Stimulated activated effector memory CD8-positive, alpha-beta T cell treated with anti-CD3 and anti-CD28 coated beads, Interleukin-12 subunit alpha, Interleukin-12 subunit beta, amount 100 ng/mL, for 72 hours (primary cell): ENCODE results near the gene GTPBP6.
"Not testable (repeated sequence)": the region's sequence is repeated elsewhere in the genome, so short reads cannot be mapped to it uniquely, and the experiment has no call there.

ENCODE experiments used
- ATAC-seq: fragments of 150-1000 bp; cut with Tn5 transposase; 2 replicates; pipeline ENCODE4 v1.10.0; 2021
- DNase-seq, 2 donors: peaks; one replicate each; pipeline ENCODE4 v3.0.0; 2021 to 2022; ENCODE audit warnings: low spot score in 2 of 2
- H3K27ac Mint-ChIP-seq: one replicate; pipeline ENCODE4 v1.8.0; 2022; ENCODE audit warnings: mild to moderate bottlenecking, mixed read lengths
- H3K36me3 Mint-ChIP-seq: one replicate; pipeline ENCODE4 v1.8.0; 2022; ENCODE audit warnings: mild to moderate bottlenecking, mixed read lengths
- H3K4me1 Mint-ChIP-seq: one replicate; pipeline ENCODE4 v1.8.0; 2022; ENCODE audit warnings: mixed read lengths
- H3K4me3 Mint-ChIP-seq: one replicate; pipeline ENCODE4 v1.8.0; 2022; ENCODE audit warnings: mild to moderate bottlenecking, mixed read lengths
- H3K9me3 Mint-ChIP-seq: one replicate; pipeline ENCODE4 v1.8.0; 2022; ENCODE audit warnings: mixed read lengths

GTPBP6 gene

DNA sequence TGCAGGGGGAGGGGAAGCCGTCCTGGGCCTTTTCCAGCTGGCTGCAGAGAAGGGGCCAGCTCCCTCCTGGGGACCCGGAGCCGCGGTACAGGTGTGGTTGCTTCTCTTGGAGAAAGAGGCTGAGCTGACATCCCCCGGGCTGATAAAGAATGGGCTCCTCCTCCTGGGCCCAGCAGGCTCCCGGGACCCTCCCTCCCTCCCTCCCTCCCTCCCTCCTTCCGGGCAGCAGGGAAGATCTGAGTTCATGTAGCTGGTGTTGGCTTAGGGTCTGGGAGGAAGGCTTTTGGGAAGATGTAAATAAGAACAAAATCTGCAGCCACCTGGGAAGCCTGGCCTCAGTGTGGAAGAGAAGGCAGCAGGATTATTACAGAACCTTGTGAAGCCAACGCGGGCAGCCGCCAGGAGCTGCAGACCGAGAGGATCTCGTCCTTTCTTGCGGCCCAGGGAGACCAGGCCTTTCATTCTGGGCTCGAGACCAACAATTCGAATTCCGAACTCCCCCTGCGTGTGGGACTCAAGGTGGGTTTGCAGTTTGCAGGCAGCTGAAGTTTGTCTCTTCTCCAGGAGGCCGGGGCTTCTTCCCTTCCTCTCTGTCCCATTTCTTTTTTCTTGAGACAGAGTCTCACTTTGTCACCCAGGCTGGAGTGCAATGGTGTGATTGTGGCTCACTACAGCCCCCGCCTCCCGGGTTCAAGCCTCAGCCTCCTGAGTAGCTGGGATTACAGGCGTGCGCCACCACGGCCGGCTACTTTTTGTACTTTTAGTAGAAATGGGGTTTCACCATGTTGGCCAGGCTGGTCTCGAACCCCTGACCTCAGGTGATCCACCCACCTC is 37.2 kb downstream of the GTPBP6 start, which contains the start of gene PLCXD1:
Gene PLCXD1, plus strand, starts transcription at position 216 of the 834 bp plus-strand sequence. CDS start 2,807 bp downstream, outside the sequence.
- H3K4me3 Mint-ChIP-seq = peak within 1 kb of the TSS; percentile 75
- ATAC-seq (no peak), DNase-seq (no peak)
- H3K4me1 Mint-ChIP-seq = peaks cover 3% of the 10 kb centered on the region
- no peak within 1 kb of the TSS for H3K27ac Mint-ChIP-seq
- no peaks in the 10 kb centered on the region for H3K9me3 Mint-ChIP-seq
- peaks cover 10% of the 10 kb centered on the region for H3K36me3 Mint-ChIP-seq

DNA sequence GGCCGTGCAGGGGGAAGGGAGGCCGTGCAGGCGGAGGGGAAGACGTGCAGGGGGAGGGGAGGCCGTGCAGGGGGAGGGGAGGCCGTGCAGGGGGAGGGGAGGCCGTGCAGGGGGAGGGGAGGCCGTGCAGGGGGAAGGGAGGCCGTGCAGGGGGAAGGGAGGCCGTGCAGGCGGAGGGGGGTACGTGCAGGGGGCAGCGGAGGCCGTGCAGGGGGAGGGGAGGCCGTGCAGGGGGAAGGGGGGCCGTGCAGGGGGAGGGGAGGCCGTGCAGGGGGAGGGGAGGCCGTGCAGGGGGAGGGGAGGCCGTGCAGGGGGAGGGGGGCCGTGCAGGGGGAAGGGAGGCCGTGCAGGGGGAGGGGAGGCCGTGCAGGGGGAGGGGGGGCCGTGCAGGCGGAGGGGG is 37.9 kb downstream of the GTPBP6 start:
- H3K36me3 Mint-ChIP-seq, H3K4me1 Mint-ChIP-seq, ATAC-seq, H3K27ac Mint-ChIP-seq, DNase-seq, H3K9me3 Mint-ChIP-seq, H3K4me3 Mint-ChIP-seq: not testable (repeated sequence)

DNA sequence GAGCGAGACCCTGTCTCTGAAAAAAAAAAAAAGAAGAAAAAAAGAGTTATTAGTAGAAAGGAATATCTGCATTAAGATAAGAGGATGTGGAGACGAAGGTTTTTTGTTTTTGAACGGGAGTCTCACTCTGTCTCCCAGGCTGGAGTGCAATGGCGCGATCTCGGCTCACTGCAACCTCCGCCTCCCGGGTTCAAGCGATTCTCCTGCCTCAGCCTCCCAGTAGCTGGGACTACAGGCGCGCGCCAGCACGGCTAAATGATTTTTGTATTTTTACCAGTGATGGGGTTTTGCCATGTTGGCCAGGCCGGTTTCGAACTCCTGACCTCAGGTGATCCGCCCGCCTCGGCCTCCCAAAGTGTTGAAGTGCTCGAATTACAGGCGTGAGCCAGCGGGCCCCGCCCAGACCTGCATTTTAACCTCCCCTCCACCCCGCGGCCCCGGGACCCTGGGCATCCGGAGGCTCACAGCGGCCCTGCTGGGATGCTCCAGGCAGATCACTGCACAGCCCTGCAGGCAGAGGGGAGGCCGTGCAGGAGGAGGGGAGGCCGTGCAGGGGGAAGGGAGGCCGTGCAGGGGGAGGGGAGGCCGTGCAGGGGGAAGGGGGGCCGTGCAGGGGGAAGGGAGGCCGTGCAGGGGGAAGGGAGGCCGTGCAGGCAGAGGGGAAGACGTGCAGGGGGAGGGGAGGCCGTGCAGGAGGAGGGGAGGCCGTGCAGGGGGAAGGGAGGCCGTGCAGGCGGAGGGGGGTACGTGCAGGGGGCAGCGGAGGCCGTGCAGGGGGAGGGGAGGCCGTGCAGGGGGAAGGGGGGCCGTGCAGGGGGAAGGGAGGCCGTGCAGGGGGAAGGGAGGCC is 38.6 kb downstream of the GTPBP6 start:
- DNase-seq, H3K4me1 Mint-ChIP-seq: not testable (repeated sequence)

DNA sequence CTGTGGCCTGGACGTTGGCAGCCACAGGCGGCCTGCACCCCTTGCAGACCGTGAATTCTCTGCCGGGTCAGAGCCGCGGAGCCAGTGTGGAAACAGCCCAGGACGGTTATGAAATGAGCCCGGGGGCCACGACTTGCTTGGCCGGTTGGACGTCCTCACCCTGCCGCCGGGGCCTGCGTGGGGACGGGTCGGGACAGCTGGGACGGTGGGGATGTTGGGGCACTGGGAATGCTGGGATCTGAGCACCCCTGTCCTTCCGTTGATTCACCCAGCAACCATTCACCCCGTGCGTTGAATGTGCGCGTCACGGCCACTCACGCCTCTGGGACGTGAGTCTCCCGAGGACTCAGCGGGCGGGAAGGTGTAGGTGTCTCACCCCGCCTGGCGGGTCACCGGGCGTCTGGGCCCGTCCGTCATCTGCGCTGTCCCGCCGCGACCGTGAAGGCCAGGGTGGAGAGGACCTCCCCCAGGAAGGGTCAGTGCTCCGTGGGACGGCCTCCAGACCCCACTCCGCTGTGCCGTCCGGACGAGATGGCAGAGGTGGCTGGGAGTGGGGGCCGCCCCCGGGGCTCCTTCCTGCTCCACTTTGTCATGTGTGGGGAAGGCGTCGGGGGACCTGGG is 41.9 kb downstream of the GTPBP6 start:
- H3K27ac Mint-ChIP-seq = peak overlapping the region; percentile 40
- peaks cover 6% of the 10 kb centered on the region for H3K4me1 Mint-ChIP-seq
- H3K9me3 Mint-ChIP-seq = no peaks in the 10 kb centered on the region
- DNase-seq (no peak), ATAC-seq (peak; percentile 79)
- peak overlapping the region; percentile 77 for H3K4me3 Mint-ChIP-seq
- H3K36me3 Mint-ChIP-seq = no peaks in the 10 kb centered on the region

More for the DNA sequence above, 38.6 kb downstream of the GTPBP6 start:
- peak overlapping the region; percentile 71 for H3K27ac Mint-ChIP-seq
- H3K4me3 Mint-ChIP-seq, ATAC-seq, H3K36me3 Mint-ChIP-seq, H3K9me3 Mint-ChIP-seq: not testable (repeated sequence)

DNA sequence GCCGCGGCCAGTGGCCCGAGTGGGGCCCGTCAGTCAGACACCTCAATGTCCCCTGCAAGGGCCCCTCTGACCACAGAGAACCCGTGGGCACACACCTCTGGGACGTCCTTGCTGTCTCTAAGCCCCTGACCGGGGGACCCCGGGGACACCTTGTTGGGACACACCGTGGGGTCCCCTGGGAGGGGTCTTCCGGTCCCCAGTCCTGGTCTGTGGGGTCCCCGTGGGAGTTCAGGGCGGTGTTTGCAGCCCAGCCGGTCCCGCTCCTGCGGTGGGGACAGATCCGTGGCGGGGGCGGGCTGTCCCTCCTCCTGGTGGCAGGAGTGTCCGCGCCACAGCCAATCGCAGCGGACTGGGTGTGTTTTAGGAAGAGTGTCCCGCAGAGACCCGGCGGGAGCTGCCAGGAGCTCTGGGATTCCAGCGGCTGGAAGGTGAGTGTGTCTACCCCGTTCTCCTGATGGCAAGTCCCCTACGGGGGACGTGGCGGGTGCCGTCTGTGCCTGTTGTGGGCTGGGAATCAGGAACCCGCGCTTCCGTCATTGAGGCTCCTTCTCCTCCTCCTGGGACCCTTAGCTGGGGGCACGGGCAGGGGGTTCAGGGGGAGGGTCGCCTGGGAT is 42.5 kb downstream of the GTPBP6 start:
- Mint-ChIP-seq H3K4me1 (peaks cover 6% of the 10 kb centered on the region), H3K4me3 (peak overlapping the region; percentile 77), H3K27ac (peak overlapping the region; percentile 40), H3K9me3 (no peaks in the 10 kb centered on the region), H3K36me3 (no peaks in the 10 kb centered on the region)
- ATAC-seq (peak; percentile 90), DNase-seq (peak; percentile 29 to 79)

DNA sequence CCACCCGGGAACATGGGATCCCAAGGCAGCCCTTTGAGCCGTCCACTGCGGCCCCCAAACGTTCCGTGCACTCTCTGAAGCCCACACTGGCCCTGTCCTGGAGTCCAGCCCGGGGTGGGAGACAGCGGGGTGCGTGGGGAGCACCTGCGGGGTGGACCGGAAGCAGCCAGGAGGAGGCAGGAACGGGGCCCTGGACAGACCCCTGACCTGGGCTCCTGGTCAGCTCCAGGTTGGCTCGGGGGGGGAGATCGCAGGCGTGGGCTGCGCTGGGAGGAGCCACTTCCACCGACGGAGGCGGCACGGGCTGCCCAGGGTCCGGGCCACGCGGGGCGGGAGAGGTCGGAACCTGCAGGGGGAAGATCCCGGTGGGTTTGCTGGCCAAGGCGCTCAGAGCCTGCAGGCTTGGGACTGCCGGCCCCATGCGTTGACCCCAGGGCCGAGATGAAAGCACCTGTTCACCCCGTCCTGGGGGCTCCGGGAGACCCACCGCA is 43.1 kb downstream of the GTPBP6 start:
- no peak for DNase-seq
- H3K36me3 Mint-ChIP-seq = no peaks in the 10 kb centered on the region
- ATAC-seq = no peak
- H3K9me3 Mint-ChIP-seq = no peaks in the 10 kb centered on the region
- peaks cover 6% of the 10 kb centered on the region for H3K4me1 Mint-ChIP-seq
- peak overlapping the region; percentile 77 for H3K4me3 Mint-ChIP-seq
- no peak overlapping the region for H3K27ac Mint-ChIP-seq

DNA sequence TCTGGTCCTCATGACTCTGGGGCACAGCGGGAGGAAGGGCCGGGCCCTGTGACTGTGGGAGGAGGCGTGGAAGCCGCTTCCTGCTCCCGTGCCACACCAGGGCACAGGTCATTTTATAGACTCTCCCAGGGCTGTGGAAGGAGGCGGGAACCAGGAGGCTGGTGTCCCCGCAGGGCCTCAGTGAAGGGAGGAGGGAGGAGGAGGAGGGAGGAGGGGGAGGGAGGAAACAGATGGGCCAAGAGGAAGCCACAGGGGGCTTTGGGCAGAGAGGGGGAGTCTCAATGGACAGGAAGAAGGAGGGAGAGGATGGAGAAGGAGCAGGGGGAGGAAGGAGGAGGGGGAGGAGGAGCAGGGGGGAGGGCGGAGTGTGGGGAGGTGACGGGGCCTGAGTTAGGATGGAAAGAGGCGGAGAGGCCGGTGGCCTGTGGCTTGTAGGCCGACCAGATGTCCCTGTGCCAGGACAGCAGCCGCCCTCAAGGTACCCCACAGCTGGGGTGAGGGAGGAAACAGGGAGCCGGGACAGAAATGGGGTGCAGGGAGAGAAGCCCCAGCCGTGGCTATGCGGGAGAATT is 43.6 kb downstream of the GTPBP6 start:
- H3K4me3 Mint-ChIP-seq = peak overlapping the region; percentile 77
- DNase-seq = no peak
- no peaks in the 10 kb centered on the region for H3K9me3 Mint-ChIP-seq
- H3K27ac Mint-ChIP-seq = no peak overlapping the region
- no peaks in the 10 kb centered on the region for H3K36me3 Mint-ChIP-seq
- H3K4me1 Mint-ChIP-seq = peaks cover 6% of the 10 kb centered on the region
- ATAC-seq = no peak

DNA sequence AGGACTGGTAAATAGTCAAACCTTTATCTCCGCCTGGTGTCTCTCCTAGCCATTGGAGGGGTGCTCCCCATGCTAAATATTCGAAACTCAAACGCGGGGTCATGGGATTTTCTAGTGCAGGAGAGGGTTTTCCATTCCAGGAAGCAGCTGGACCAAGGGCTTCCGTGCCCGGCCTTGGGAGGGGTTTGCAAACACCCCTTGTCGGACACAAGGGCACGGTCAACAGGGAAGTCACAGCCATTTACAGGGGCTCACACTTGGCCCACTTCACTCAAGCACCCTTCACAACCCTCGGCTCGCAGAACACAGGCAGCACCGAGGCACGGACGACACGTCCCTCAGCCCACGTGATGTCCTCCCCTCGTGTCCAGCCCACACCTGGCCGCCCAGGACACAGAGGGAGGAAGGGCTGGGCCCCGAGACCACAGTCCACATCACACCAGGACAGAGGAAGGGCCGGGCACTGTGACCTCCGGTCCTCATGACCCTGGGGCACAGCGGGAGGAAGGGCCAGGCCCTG is 47.7 kb downstream of the GTPBP6 start:
- Mint-ChIP-seq H3K27ac (no peak overlapping the region), H3K4me1 (peaks cover 6% of the 10 kb centered on the region)
- DNase-seq = no peak

DNA sequence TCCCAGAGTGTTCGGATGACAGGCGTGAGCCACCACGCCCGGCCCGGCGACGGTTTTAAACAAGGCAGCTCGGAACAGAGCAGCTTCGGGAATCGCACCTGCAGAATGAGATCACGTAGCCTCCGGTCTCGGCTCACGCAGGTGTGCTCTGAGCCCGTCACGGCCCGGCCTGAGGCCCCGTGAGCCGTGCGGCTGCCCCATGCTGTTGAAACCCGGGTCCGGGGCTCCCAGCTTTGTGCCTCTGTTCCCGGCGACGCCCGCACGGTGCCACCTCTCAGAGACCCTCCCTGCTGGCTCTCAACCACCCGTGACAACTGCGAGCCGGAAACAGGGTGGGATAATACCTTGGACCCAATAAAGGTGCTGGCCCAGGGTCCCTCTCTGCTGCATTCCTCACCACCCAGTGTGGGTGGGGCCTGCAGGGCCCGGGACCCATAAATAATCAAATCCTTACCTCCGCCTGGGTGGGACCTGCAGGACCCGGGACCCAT is 50.8 kb downstream of the GTPBP6 start:
- no peaks in the 10 kb centered on the region for H3K4me1 Mint-ChIP-seq
- ATAC-seq = no peak
- H3K9me3 Mint-ChIP-seq = no peaks in the 10 kb centered on the region
- no peak for DNase-seq
- no peak overlapping the region for H3K27ac Mint-ChIP-seq
- H3K4me3 Mint-ChIP-seq = no peak overlapping the region
- H3K36me3 Mint-ChIP-seq = peaks cover 6% of the 10 kb centered on the region

More for the DNA sequence above, 47.7 kb downstream of the GTPBP6 start:
- ATAC-seq = no peak
- no peak overlapping the region for H3K4me3 Mint-ChIP-seq
- no peaks in the 10 kb centered on the region for H3K9me3 Mint-ChIP-seq
- H3K36me3 Mint-ChIP-seq = peaks cover 1% of the 10 kb centered on the region

DNA sequence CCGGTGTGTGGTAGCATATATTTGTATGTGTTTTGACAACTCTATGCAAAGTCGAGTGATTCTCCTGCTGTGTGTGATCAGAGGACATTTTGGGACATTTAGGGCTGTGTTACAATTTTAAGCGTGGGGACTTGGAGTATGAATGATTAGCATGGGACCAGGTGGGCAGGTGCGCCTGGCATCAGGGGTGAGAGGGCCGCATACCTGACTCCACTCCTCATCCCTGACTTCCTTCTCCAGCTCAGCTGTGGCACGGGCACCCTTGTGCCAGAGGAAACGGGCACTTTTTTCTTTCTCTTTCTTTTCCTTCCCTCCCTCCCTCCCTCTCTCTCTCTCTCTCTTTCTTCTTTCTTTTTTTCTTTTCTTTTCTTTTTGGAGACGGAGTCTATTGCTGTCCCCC is 53.1 kb downstream of the GTPBP6 start:
- no peaks in the 10 kb centered on the region for H3K9me3 Mint-ChIP-seq
- H3K4me3 Mint-ChIP-seq = no peak overlapping the region
- peaks cover 6% of the 10 kb centered on the region for H3K36me3 Mint-ChIP-seq
- no peak for DNase-seq
- no peak for ATAC-seq
- H3K27ac Mint-ChIP-seq = peak overlapping the region; percentile 26
- no peaks in the 10 kb centered on the region for H3K4me1 Mint-ChIP-seq

DNA sequence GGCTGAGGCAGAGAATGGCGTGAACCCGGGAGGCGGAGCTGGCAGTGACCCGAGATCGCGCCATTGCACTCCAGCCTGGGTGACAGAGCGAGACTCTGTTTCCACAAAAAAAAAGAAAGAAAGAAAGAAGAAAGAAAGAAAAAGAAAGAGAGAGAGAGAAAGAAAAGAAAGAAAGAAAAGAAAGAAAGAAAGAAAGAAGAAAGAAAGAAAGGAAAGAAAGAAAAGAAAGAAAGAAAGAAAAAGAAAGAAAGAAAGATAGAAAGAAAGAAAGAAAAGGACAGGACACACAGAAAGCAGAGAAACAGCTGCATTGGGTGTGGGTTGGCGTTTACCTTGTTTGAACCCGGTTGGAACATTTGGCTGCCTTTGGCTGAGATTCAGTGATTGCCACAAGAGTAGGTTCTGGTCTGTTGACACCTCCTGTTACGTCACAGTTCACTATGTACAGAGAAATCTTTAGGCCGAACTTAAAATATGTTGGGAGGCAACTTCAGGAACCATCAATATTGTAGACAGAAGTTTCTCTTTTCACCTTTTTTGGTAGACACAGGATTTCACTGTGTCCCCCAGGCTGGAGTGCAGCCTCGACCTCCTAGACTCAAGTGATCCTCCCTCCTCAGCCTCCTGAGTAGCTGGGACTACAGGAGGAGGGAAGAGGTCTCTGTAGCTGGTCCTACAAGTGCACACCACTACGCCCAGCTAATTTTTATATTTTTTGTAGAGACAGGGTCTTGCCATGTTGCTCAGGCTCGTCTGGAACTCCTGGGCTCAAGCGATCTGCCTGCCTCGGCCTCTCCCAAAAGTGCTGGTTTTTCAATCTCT is 53.8 kb downstream of the GTPBP6 start:
- no peak for ATAC-seq
- DNase-seq = peak in 1 of 2 donors; percentile 42
- H3K36me3 Mint-ChIP-seq = peaks cover 6% of the 10 kb centered on the region
- H3K27ac Mint-ChIP-seq = peak overlapping the region; percentile 26
- H3K4me3 Mint-ChIP-seq = no peak overlapping the region
- no peaks in the 10 kb centered on the region for H3K9me3 Mint-ChIP-seq
- no peaks in the 10 kb centered on the region for H3K4me1 Mint-ChIP-seq

DNA sequence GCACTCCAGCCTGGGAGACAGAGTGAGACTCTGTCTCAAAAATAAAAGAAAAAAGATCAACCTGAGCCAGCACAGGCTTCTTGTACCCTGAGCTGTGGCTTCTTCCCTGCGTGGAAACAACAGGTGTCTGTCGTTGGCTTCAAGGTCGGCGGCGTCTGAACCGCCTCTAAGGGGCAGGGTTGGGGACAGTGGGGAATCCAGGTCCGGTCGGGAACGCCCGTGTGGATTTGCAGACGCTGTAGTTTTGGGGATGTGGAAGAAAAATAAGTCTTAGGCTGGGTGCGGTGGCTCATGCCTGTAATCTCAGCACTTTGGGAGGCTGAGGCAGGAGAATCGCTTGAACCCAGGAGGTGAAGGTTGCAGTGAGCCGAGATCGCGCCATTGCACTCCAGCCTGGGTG is 54.6 kb downstream of the GTPBP6 start:
- H3K4me1 Mint-ChIP-seq, DNase-seq, H3K4me3 Mint-ChIP-seq, H3K36me3 Mint-ChIP-seq, ATAC-seq, H3K9me3 Mint-ChIP-seq, H3K27ac Mint-ChIP-seq: not testable (repeated sequence)

DNA sequence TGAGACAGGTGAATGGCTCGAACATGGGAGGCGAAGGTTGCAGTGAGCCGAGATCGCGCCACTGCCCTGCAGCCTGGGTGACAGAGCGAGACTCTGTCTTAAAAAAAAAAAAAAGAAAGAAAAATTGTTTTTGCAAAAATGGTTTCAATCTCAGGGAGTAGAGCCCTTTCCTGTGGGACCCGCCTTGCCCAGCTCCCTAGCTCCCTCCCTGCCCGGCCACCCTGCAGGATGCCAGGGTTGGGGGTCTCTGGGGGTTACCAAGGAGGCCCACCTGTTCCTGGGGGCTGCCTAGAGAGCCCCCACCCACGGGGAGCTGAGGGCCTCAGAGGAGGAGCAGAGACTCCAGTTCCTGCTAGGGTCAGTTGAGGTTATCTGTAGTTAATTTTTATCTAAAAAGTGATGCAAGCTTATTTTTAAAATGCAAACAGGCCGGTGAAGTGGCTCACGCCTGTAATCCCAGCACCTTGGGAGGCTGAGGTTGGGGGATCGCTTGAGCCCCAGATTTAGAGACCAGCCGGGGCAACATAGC is 56.2 kb downstream of the GTPBP6 start:
- Mint-ChIP-seq H3K4me1 (no peaks in the 10 kb centered on the region), H3K36me3 (peaks cover 6% of the 10 kb centered on the region), H3K27ac (no peak overlapping the region), H3K4me3 (no peak overlapping the region), H3K9me3 (no peaks in the 10 kb centered on the region)
- ATAC-seq (no peak), DNase-seq (no peak)
